ENCODE data around the gene MIF. TPM values are rescaled to one million over a fixed set of nuclear protein-coding genes. Genes with fewer than 3 reads are reported as not detected.
"Not testable (repeated sequence)": the region's sequence is repeated elsewhere in the genome, so short reads cannot be mapped to it uniquely, and the experiment has no call there.

The MIF gene
- total RNA-seq, 1 experiment from 2014 or later: 762 TPM

DNA sequence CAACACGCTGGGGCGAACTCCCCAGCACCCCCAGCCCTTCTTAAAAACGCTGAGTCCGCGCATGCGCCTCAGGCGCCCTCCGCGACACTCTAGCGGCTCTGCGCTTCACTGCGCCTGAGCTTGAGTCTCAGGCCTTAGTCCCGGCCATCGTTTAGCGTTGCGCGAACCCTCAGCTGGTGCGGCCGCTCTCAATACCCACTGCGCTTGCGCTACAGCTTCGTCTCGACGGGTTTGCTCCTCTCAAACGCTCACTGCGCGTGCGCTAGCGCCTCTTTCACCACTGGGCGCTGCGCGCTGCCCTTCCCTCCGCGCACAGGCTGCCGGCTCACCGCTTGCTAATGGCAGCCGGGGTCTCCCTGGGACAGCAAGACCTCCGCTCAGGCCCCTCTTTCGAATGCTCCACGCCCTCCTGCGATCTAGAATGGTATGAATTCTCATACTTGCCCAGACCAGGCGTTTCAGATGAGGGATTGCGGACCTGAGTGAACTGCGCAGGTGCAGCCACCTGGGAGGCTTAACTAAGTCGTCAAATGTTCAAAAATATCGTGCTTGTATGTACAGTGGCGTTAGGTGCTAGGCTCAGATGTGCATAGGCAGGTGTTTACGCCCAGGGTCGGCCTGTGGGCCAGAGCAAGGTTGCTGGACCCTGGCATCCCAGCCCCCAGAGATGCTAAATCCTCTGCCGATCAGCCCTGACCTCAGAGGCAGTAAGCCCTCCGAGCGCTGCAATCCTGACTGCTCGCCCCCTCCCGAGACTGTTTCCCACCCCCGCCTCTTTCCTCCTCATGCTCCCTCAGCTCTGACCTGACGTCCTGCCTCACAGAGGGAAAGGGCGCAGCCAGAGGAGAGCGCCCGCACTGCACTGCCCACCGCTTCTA is 36.3 kb upstream of the MIF start, which contains the start of gene SLC2A11:
Gene SLC2A11, plus strand, starts transcription at position 270 of the 878 bp plus-strand sequence. Its CDS starts 125 bp downstream, at position 395.
- peaks cover 1% of the 10 kb centered on the region; the same call in 1 of the 2 replicates for H3K36me3 ChIP-seq (ENCODE audit: control insufficient read depth, insufficient read depth, low read length)
- Mint-ChIP-seq H3K27me3 (ENCODE audit: insufficient read depth, unreplicated experiment) (no peaks in the 10 kb centered on the region), H3K4me1 (ENCODE audit: low read depth, unreplicated experiment) (peaks cover 7% of the 10 kb centered on the region), H3K9me3 (ENCODE audit: unreplicated experiment) (no peaks in the 10 kb centered on the region), H3K36me3 (ENCODE audit: insufficient read depth, unreplicated experiment) (no peaks in the 10 kb centered on the region), H3K4me3 (ENCODE audit: unreplicated experiment) (peak within 1 kb of the TSS; percentile 80), H3K27ac (ENCODE audit: unreplicated experiment) (peak within 1 kb of the TSS; percentile 79)
- BruUV-seq (replicated peaks): no TSS peak
- intact Hi-C loops (cut with micrococcal nuclease; ENCODE audit: unreplicated experiment): loop anchor here (5.0 kb wide), 1 partner anchor 34 kb away; the partner anchor contains the start of gene MIF
- H3K4me3 ChIP-seq (ENCODE audit: low read depth, low read length): peak within 1 kb of the TSS; percentile 53
- no peaks in the 10 kb centered on the region for H3K9me3 ChIP-seq
- DNase-seq: peak; percentile 95 to 97
- ChIA-PET CTCF (interaction anchor here (0.6 to 2.3 kb wide), 17 partner anchors 8 to 1976 kb away, joined by 3 to 45 read pairs (median 5); partner anchors contain the start of genes CHCHD10, MIF and MMP11), POLR2A (interaction anchor here (0.5 to 1.6 kb wide), 21 partner anchors 8 to 267 kb away, joined by 3 to 45 read pairs (median 5); partner anchors contain the start of genes CABIN1, CHCHD10, MIF and MMP11)
- TF ChIP-seq, protein P1, sequence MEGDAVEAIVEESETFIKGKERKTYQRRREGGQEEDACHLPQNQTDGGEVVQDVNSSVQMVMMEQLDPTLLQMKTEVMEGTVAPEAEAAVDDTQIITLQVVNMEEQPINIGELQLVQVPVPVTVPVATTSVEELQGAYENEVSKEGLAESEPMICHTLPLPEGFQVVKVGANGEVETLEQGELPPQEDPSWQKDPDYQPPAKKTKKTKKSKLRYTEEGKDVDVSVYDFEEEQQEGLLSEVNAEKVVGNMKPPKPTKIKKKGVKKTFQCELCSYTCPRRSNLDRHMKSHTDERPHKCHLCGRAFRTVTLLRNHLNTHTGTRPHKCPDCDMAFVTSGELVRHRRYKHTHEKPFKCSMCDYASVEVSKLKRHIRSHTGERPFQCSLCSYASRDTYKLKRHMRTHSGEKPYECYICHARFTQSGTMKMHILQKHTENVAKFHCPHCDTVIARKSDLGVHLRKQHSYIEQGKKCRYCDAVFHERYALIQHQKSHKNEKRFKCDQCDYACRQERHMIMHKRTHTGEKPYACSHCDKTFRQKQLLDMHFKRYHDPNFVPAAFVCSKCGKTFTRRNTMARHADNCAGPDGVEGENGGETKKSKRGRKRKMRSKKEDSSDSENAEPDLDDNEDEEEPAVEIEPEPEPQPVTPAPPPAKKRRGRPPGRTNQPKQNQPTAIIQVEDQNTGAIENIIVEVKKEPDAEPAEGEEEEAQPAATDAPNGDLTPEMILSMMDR (IDR thresholded peaks at IDR 0.05; ENCODE audit: insufficient read depth in 1 of 2, low read depth in 1 of 2, low read length in 1 of 2, severe bottlenecking in 1 of 2, unreplicated experiment in 1 of 2): no peak
- H3K27me3 ChIP-seq (replicated peaks; ENCODE audit: control insufficient read depth, insufficient read depth, low read length): no peaks in the 10 kb centered on the region
- 0 out of 2 replicates have a peak, but pooled peaks cover 3% of the 10 kb centered on the region for H3K4me1 ChIP-seq

DNA sequence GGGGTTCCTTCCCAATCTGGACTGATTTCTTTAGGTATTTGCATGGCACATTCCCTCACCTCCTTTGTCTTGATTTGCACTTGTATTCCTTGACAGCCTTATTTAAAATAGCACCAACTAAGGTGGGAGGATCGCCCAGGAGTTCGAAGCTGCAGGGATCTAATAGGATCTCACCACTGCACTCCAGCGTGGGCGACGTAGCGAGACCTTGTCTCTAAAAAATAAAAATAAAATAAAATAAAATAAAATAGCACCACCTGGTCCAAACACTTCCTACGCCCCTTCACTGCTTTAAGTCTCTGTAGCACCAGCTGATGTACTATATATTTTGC is 35.7 kb upstream of the MIF start:
- peak overlapping the region; percentile 53 for H3K4me3 ChIP-seq (ENCODE audit: low read depth, low read length)
- 0 out of 2 replicates have a peak, but pooled peaks cover 3% of the 10 kb centered on the region for H3K4me1 ChIP-seq
- POLR2A ChIA-PET: no interaction called here
- H3K9me3 Mint-ChIP-seq (ENCODE audit: unreplicated experiment): no peaks in the 10 kb centered on the region
- H3K27ac Mint-ChIP-seq (ENCODE audit: unreplicated experiment): peak overlapping the region; percentile 79
- H3K36me3 ChIP-seq (ENCODE audit: control insufficient read depth, insufficient read depth, low read length): peaks cover 1% of the 10 kb centered on the region; the same call in 1 of the 2 replicates
- H3K9me3 ChIP-seq: no peaks in the 10 kb centered on the region
- H3K36me3 Mint-ChIP-seq (ENCODE audit: insufficient read depth, unreplicated experiment): peaks cover 6% of the 10 kb centered on the region
- H3K4me3 Mint-ChIP-seq (ENCODE audit: unreplicated experiment): peak overlapping the region; percentile 80
- TF ChIP-seq, protein P1 (IDR thresholded peaks at IDR 0.05; ENCODE audit: insufficient read depth in 1 of 2, low read depth in 1 of 2, low read length in 1 of 2, severe bottlenecking in 1 of 2, unreplicated experiment in 1 of 2): no peak
- H3K4me1 Mint-ChIP-seq (ENCODE audit: low read depth, unreplicated experiment): peaks cover 7% of the 10 kb centered on the region
- no peaks in the 10 kb centered on the region for H3K27me3 Mint-ChIP-seq (ENCODE audit: insufficient read depth, unreplicated experiment)
- intact Hi-C loops (cut with micrococcal nuclease; ENCODE audit: unreplicated experiment): loop anchor here (5.0 kb wide), 1 partner anchor 34 kb away; the partner anchor contains the start of gene MIF
- no peaks in the 10 kb centered on the region for H3K27me3 ChIP-seq (replicated peaks; ENCODE audit: control insufficient read depth, insufficient read depth, low read length)
- no peak for DNase-seq
- no TSS peak for BruUV-seq (replicated peaks)
- CTCF ChIA-PET: interaction anchor here (1.5 to 2.3 kb wide), 2 partner anchors 9 to 86 kb away, joined by 3 to 39 read pairs; partner anchors contain the start of gene MMP11

DNA sequence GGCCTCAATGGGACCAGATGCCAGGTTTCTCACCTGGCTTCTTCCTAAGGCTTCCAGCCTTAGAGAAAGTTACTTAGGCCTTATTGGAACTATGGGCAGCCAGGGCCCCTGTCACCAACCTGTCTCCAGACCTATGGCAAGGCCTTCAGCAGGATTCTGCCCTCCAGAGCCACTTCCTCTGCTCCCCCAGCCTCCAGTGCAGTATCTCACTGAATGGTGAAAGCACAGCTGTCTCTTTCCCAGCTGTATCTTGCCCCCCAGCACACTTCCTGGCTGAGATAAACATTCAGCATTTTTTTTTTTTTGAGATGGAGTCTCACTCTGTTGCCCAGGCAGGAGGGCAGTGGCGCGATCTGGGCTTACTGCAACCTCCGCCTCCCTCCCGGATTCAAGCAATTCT is 35.0 kb upstream of the MIF start:
- H3K4me3 ChIP-seq (ENCODE audit: low read depth, low read length): no peak overlapping the region
- H3K9me3 Mint-ChIP-seq (ENCODE audit: unreplicated experiment): no peaks in the 10 kb centered on the region
- no peaks in the 10 kb centered on the region for H3K27me3 Mint-ChIP-seq (ENCODE audit: insufficient read depth, unreplicated experiment)
- TF ChIP-seq, protein P1 (IDR thresholded peaks at IDR 0.05; ENCODE audit: insufficient read depth in 1 of 2, low read depth in 1 of 2, low read length in 1 of 2, severe bottlenecking in 1 of 2, unreplicated experiment in 1 of 2): no peak
- no TSS peak for BruUV-seq (replicated peaks)
- no peak for DNase-seq
- H3K27ac Mint-ChIP-seq (ENCODE audit: unreplicated experiment): no peak overlapping the region
- peaks cover 11% of the 10 kb centered on the region for H3K36me3 Mint-ChIP-seq (ENCODE audit: insufficient read depth, unreplicated experiment)
- H3K27me3 ChIP-seq (replicated peaks; ENCODE audit: control insufficient read depth, insufficient read depth, low read length): no peaks in the 10 kb centered on the region
- CTCF ChIA-PET: interaction anchor here (2.3 kb wide), 1 partner anchor 10 kb away, joined by 39 read pairs; no protein-coding TSS in a partner anchor
- H3K4me1 Mint-ChIP-seq (ENCODE audit: low read depth, unreplicated experiment): peaks cover 7% of the 10 kb centered on the region
- intact Hi-C loops (cut with micrococcal nuclease; ENCODE audit: unreplicated experiment): loop anchor here (5.0 kb wide), 1 partner anchor 33 kb away; the partner anchor contains the start of gene MIF
- no peaks in the 10 kb centered on the region for H3K9me3 ChIP-seq
- peak overlapping the region; percentile 80 for H3K4me3 Mint-ChIP-seq (ENCODE audit: unreplicated experiment)
- H3K36me3 ChIP-seq (ENCODE audit: control insufficient read depth, insufficient read depth, low read length): peaks cover 1% of the 10 kb centered on the region; the same call in 1 of the 2 replicates
- POLR2A ChIA-PET: no interaction called here
- 0 out of 2 replicates have a peak, but pooled peaks cover 3% of the 10 kb centered on the region for H3K4me1 ChIP-seq

DNA sequence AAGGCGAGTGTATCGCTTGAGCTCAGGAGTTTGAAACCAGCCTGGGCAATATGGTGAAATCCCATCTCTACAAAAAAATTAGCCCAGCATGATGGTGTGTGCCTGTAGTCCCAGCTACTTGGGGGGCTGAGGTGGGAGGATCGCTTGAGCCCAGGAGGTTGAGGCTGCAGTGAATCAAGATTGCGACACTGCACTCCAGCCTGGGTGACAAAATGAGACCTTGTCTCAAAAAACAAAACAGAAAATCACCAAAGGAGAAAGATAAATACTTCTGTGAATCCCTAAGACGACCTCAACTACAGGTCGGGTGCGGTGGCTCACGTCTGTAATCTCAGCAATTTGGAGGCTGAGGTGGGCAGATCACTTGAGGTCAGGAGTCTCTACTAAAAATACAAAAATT is 34.0 kb upstream of the MIF start:
- H3K4me3 ChIP-seq (ENCODE audit: low read depth, low read length); DNase-seq; H3K9me3 ChIP-seq; H3K4me1 ChIP-seq; H3K4me1 Mint-ChIP-seq (ENCODE audit: low read depth, unreplicated experiment); H3K36me3 ChIP-seq (ENCODE audit: control insufficient read depth, insufficient read depth, low read length); H3K27ac Mint-ChIP-seq (ENCODE audit: unreplicated experiment); H3K27me3 ChIP-seq (replicated peaks; ENCODE audit: control insufficient read depth, insufficient read depth, low read length); BruUV-seq (replicated peaks); H3K9me3 Mint-ChIP-seq (ENCODE audit: unreplicated experiment); POLR2A ChIA-PET; H3K4me3 Mint-ChIP-seq (ENCODE audit: unreplicated experiment); H3K27me3 Mint-ChIP-seq (ENCODE audit: insufficient read depth, unreplicated experiment): not testable (repeated sequence)
- intact Hi-C loops (cut with micrococcal nuclease; ENCODE audit: unreplicated experiment): loop anchor here (5.0 kb wide), 1 partner anchor 97 kb away; no protein-coding TSS in a partner anchor
- H3K36me3 Mint-ChIP-seq (ENCODE audit: insufficient read depth, unreplicated experiment): peaks cover 11% of the 10 kb centered on the region
- CTCF ChIA-PET: interaction anchor here (0.7 kb wide), 1 partner anchor 9 kb away, joined by 5 read pairs; no protein-coding TSS in a partner anchor

Measured in Caco-2 (cell line).